ENCODE data around the gene NAPA. TPM values are rescaled to one million over a fixed set of nuclear protein-coding genes. Genes with fewer than 3 reads are reported as not detected.

NAPA gene
- total and polyA plus RNA-seq, 10 of the 15 experiments (the other 5 are each of a cell fraction or from before 2014, with no cell fraction given), result 8.2 to 193 (median 102) TPM

DNA sequence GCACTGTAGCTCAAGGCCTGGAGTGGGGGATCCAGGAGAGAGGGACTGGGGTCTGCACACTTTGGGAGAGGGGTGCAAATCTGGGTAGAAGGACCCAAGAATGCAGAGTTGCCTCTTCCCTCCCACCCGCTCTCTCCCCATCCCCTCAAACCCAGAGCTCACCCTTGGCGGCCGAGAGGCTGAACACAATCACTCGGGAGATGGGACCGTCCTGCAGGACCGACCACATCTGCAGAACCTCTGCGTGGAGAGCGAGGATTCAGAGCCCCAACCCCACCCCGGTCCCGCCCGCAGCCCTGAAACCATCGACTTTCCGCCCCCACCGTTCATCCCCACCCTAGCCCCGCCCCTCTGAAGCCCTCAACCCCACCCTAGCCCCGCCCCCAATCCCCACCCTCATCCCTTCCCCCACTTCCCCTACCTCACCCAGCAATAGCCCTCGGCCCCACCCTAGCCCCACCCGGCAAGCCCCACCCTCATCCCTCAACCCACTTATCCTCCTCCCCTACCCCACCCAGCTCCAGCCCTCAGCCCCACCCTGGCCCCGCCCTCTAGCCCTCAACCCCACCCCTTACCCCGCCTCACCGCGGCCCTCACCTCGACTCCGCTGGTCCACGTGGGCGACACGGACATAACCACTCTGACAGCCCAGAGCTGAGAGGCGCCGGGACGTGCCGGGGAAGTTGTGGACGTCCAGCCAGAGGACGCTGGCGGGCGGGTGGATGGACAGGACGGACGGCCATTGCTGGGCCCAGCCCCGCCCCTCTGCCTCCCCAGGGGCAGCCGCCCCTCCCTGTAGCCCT, 35.0 kb downstream of the NAPA start:
- H4K20me1 ChIP-seq (ENCODE audit: control insufficient read depth, insufficient read depth), result no peaks in the 10 kb centered on the region
- no peak overlapping the region for H2AFZ ChIP-seq (ENCODE audit: control insufficient read depth, low read depth, low read length)
- no peak overlapping the region for H3K9ac ChIP-seq (ENCODE audit: control insufficient read depth, insufficient read depth, low read length)
- intact Hi-C loops (cut with micrococcal nuclease; ENCODE audit: unreplicated experiment), result no loop called here
- H3K4me3 ChIP-seq, result no peak overlapping the region
- peaks cover 6% of the 10 kb centered on the region for H3K4me1 ChIP-seq (ENCODE audit: control insufficient read depth, insufficient read depth, low read length)
- no peaks in the 10 kb centered on the region for H3K27me3 ChIP-seq (replicated peaks in 1 of 2; ENCODE audit: control insufficient read depth in 2 of 2, insufficient read depth in 2 of 2, low read length in 1 of 2)
- no peak overlapping the region for H3K27ac ChIP-seq (ENCODE audit: control insufficient read depth, insufficient read depth)
- no peaks in the 10 kb centered on the region for H3K9me3 ChIP-seq (replicated peaks; ENCODE audit: control insufficient read depth, insufficient read depth, low read length)
- SMC1A ChIA-PET (ENCODE audit: uncharacterized antibody, unreplicated experiment), result no interaction called here
- POLR2A ChIA-PET, result no interaction called here
- FAIRE-seq (no peak), DNase-seq (ENCODE audit: low read depth, low spot score) (no peak), ATAC-seq (no peak)
- TF ChIP-seq E4F1 (IDR thresholded peaks at IDR 0.05; ENCODE audit: borderline replicate concordance, partially characterized antibody) (no peak), CHD1 (IDR thresholded peaks at IDR 0.05; ENCODE audit: low read depth, low read length) (no peak), SRF (IDR thresholded peaks at IDR 0.05; ENCODE audit: low read depth in 2 of 2, low read length in 2 of 2) (no peak), CREB1 (IDR thresholded peaks at IDR 0.05; ENCODE audit: low read depth) (no peak), POU2F2 (IDR thresholded peaks at IDR 0.05; ENCODE audit: borderline replicate concordance, low read depth, low read length) (no peak), POLR2AphosphoS5 (IDR thresholded peaks at IDR 0.05; ENCODE audit: low read length) (no peak), FOS (IDR thresholded peaks at IDR 0.05; ENCODE audit: borderline replicate concordance, extremely low read depth, insufficient read length) (no peak), MTA2 (IDR thresholded peaks at IDR 0.05; ENCODE audit: low read depth) (no peak), YY1 (IDR thresholded peaks at IDR 0.05; ENCODE audit: low read depth, low read length) (no peak), NFIC (IDR thresholded peaks at IDR 0.05; ENCODE audit: low read depth, low read length) (no peak), IRF4 (IDR thresholded peaks at IDR 0.05; ENCODE audit: low read depth, low read length) (no peak), FOXM1 (IDR thresholded peaks at IDR 0.05; ENCODE audit: low read depth, low read length) (no peak), REST (IDR thresholded peaks at IDR 0.05; ENCODE audit: low read depth, low read length) (no peak)
- TF ChIP-seq, protein P1, sequence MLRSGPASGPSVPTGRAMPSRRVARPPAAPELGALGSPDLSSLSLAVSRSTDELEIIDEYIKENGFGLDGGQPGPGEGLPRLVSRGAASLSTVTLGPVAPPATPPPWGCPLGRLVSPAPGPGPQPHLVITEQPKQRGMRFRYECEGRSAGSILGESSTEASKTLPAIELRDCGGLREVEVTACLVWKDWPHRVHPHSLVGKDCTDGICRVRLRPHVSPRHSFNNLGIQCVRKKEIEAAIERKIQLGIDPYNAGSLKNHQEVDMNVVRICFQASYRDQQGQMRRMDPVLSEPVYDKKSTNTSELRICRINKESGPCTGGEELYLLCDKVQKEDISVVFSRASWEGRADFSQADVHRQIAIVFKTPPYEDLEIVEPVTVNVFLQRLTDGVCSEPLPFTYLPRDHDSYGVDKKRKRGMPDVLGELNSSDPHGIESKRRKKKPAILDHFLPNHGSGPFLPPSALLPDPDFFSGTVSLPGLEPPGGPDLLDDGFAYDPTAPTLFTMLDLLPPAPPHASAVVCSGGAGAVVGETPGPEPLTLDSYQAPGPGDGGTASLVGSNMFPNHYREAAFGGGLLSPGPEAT (IDR thresholded peaks at IDR 0.05; ENCODE audit: low read depth), result no peak
- RAD21 ChIA-PET (ENCODE audit: unreplicated experiment), result no interaction called here
- 65% methylated on average over 26 of the region's 39 CpGs for WGBS (ENCODE audit: insufficient coverage, insufficient replicate concordance, low lambda C conversion rate, missing lambda C conversion rate)
- in situ Hi-C loops (cut with MboI), result no loop called here
- no peaks in the 10 kb centered on the region for H3K36me3 ChIP-seq (ENCODE audit: control insufficient read depth in 2 of 2, insufficient read depth in 2 of 2, low read length in 1 of 2)
- peaks cover 4% of the 10 kb centered on the region for H3K79me2 ChIP-seq (ENCODE audit: control insufficient read depth, insufficient read depth, low read length)
- BruUV-seq (replicated peaks), result no TSS peak
- H3K4me2 ChIP-seq (ENCODE audit: control insufficient read depth, insufficient read depth), result no peak overlapping the region
- CTCF ChIA-PET, result no interaction called here

Data from GM12878 (cell line).